Large intestine (tissue), 3 donors: ENCODE measurements around the gene ADGRG3. TPM values are rescaled to one million over a fixed set of nuclear protein-coding genes. Genes with fewer than 3 reads are reported as not detected.
A peak's percentile ranks its signal among the peaks of the same experiment; 100 is the strongest.

ENCODE experiments used
- DNase-seq, 2 donors: peaks; one replicate each; pipeline versions ENCODE4 v3.0.0 to v3.0.0-alpha.2; 2013
- H3K27ac ChIP-seq: one replicate; pipeline ENCODE4 v1.5.1; 2013; ENCODE audit warnings: low read length
- H3K27me3 ChIP-seq: 2 replicates; pipeline ENCODE4 v1.6.1; 2013; ENCODE audit warnings: low read length; ENCODE audit not compliant: control insufficient read depth, insufficient read depth
- H3K36me3 ChIP-seq: 2 replicates; pipeline ENCODE4 v1.6.1; 2013; ENCODE audit warnings: low read length; ENCODE audit not compliant: control insufficient read depth, insufficient read depth
- H3K4me1 ChIP-seq: one replicate; pipeline ENCODE4 v1.6.1; 2013; ENCODE audit warnings: low read length; ENCODE audit not compliant: control insufficient read depth, insufficient read depth
- H3K4me3 ChIP-seq: one replicate; pipeline ENCODE4 v1.5.1; 2013; ENCODE audit warnings: low read length
- H3K9me3 ChIP-seq: one replicate; pipeline ENCODE4 v1.6.1; 2013; ENCODE audit warnings: mild to moderate bottlenecking, low read depth, low read length, moderate library complexity; ENCODE audit not compliant: control insufficient read depth
- WGBS: methylation state at CpG from one replicate; pipeline ENCODE4 v1.1.5; 2013; ENCODE audit warnings: low lambda C conversion rate; ENCODE audit not compliant: insufficient coverage; 5-methylcytosine and 5-hydroxymethylcytosine counted together
- polyA plus RNA-seq: library from polyadenylated mRNA; unstranded; fragments of 120-200 nt; gene quantifications from one replicate; pipeline ENCODE4 v1.2.1, GENCODE V29; 2013

The ADGRG3 gene
- polyA plus RNA-seq, 1 donor, result 1.7 TPM

GRCh38 chr16:57640185-57640584 lies 27.9 kb upstream of the ADGRG3 start:
- DNase-seq, result no peak
- H3K4me3 ChIP-seq, result no peak overlapping the region
- no peaks in the 10 kb centered on the region for H3K9me3 ChIP-seq
- H3K27ac ChIP-seq, result no peak overlapping the region
- H3K4me1 ChIP-seq, result peaks cover 44% of the 10 kb centered on the region
- H3K27me3 ChIP-seq, result no peaks in the 10 kb centered on the region
- no CpG with 5 or more reads among the region's 9 CpGs for WGBS
- peaks cover 15% of the 10 kb centered on the region for H3K36me3 ChIP-seq

GRCh38 chr16:57640612-57641011 lies 27.5 kb upstream of the ADGRG3 start:
- no CpG with 5 or more reads among the region's 8 CpGs for WGBS
- peaks cover 15% of the 10 kb centered on the region for H3K36me3 ChIP-seq
- DNase-seq, result no peak

GRCh38 chr16:57642160-57643135 lies 25.7 kb upstream of the ADGRG3 start:
- H3K4me3 ChIP-seq, result no peak overlapping the region
- peaks cover 22% of the 10 kb centered on the region for H3K4me1 ChIP-seq
- H3K27me3 ChIP-seq, result no peaks in the 10 kb centered on the region
- WGBS, result no CpG with 5 or more reads among the region's 11 CpGs
- no peaks in the 10 kb centered on the region for H3K9me3 ChIP-seq
- H3K27ac ChIP-seq, result peak overlapping the region; percentile 64
- peaks cover 12% of the 10 kb centered on the region for H3K36me3 ChIP-seq
- no peak for DNase-seq

More at GRCh38 chr16:57640612-57641011, 27.5 kb upstream of the ADGRG3 start:
- no peaks in the 10 kb centered on the region for H3K9me3 ChIP-seq
- H3K4me3 ChIP-seq, result no peak overlapping the region
- no peaks in the 10 kb centered on the region for H3K27me3 ChIP-seq
- no peak overlapping the region for H3K27ac ChIP-seq
- H3K4me1 ChIP-seq, result peaks cover 40% of the 10 kb centered on the region

GRCh38 chr16:57643147-57643874 lies 24.8 kb upstream of the ADGRG3 start:
- H3K4me1 ChIP-seq, result peaks cover 17% of the 10 kb centered on the region
- no CpG with 5 or more reads among the region's 7 CpGs for WGBS
- peak overlapping the region; percentile 64 for H3K27ac ChIP-seq
- no peaks in the 10 kb centered on the region for H3K9me3 ChIP-seq
- H3K27me3 ChIP-seq, result no peaks in the 10 kb centered on the region
- DNase-seq, result peak; percentile 31 to 54
- peaks cover 19% of the 10 kb centered on the region for H3K36me3 ChIP-seq
- H3K4me3 ChIP-seq, result no peak overlapping the region

GRCh38 chr16:57643910-57644309 lies 24.2 kb upstream of the ADGRG3 start:
- H3K4me3 ChIP-seq, result no peak overlapping the region
- DNase-seq, result no peak
- H3K27me3 ChIP-seq, result no peaks in the 10 kb centered on the region
- no CpG with 5 or more reads among the region's 9 CpGs for WGBS
- H3K9me3 ChIP-seq, result no peaks in the 10 kb centered on the region
- H3K36me3 ChIP-seq, result peaks cover 24% of the 10 kb centered on the region
- peaks cover 14% of the 10 kb centered on the region for H3K4me1 ChIP-seq
- H3K27ac ChIP-seq, result no peak overlapping the region

GRCh38 chr16:57644383-57645014 lies 23.6 kb upstream of the ADGRG3 start:
- DNase-seq, result no peak
- Histone ChIP-seq H3K9me3 (no peaks in the 10 kb centered on the region), H3K4me3 (no peak overlapping the region), H3K36me3 (peaks cover 27% of the 10 kb centered on the region), H3K27me3 (no peaks in the 10 kb centered on the region), H3K27ac (no peak overlapping the region), H3K4me1 (peaks cover 14% of the 10 kb centered on the region)
- 100% methylated on average over 1 of the region's 11 CpGs for WGBS

- no CpG with 5 or more reads among the region's 10 CpGs for WGBS
- Histone ChIP-seq H3K27me3 (no peaks in the 10 kb centered on the region), H3K27ac (no peak overlapping the region), H3K36me3 (peaks cover 34% of the 10 kb centered on the region), H3K4me3 (no peak overlapping the region), H3K4me1 (peaks cover 14% of the 10 kb centered on the region), H3K9me3 (no peaks in the 10 kb centered on the region)
- DNase-seq, result no peak
These were observed 22.9 kb upstream of the ADGRG3 start for GRCh38 chr16:57645169-57645568.

- Histone ChIP-seq H3K27ac (no peak overlapping the region), H3K27me3 (no peaks in the 10 kb centered on the region), H3K4me1 (peaks cover 14% of the 10 kb centered on the region), H3K36me3 (peaks cover 38% of the 10 kb centered on the region), H3K4me3 (no peak overlapping the region), H3K9me3 (no peaks in the 10 kb centered on the region)
- WGBS, result 50% methylated on average over 2 of the region's 24 CpGs
- no peak for DNase-seq
These were observed 22.3 kb upstream of the ADGRG3 start for GRCh38 chr16:57645691-57646387.

GRCh38 chr16:57646388-57647039 lies 21.6 kb upstream of the ADGRG3 start:
- no peak for DNase-seq
- Histone ChIP-seq H3K4me3 (no peak overlapping the region), H3K27me3 (no peaks in the 10 kb centered on the region), H3K4me1 (peaks cover 14% of the 10 kb centered on the region), H3K27ac (no peak overlapping the region), H3K9me3 (no peaks in the 10 kb centered on the region), H3K36me3 (peaks cover 44% of the 10 kb centered on the region)
- no CpG with 5 or more reads among the region's 14 CpGs for WGBS
